ENCODE measurements around the gene IL12RB1. TPM values are rescaled to one million over a fixed set of nuclear protein-coding genes. Genes with fewer than 3 reads are reported as not detected.

Gene IL12RB1
- total and polyA plus RNA-seq, 8 donors: 0.18 to 9.3 (median 0.77) TPM; not detected in 4

Other genes with a start within 250 kb of the IL12RB1 start
- 10 to 100 TPM in 2 of 5 donors, 1 to 10 TPM in 2, under 1 TPM in 1; 0.89 to 50.2 (median 3.9) TPM for gene JAK3, start 239.0 kb downstream of the IL12RB1 start, total RNA-seq
- gene JAK3, start 239.0 kb downstream of the IL12RB1 start, polyA plus RNA-seq: 1 to 10 TPM; 2.3 to 3.2 (median 2.6) TPM
- gene RPL18A, start 227.0 kb downstream of the IL12RB1 start, total RNA-seq: 1,000 to 10,000 TPM in 3 of 5 donors, 100 to 1,000 TPM in 2; 854 to 1,923 (median 1,089) TPM
- gene RPL18A, start 227.0 kb downstream of the IL12RB1 start, polyA plus RNA-seq: 1,000 to 10,000 TPM; 3,674 to 4,061 (median 3,993) TPM
- 100 to 1,000 TPM in 2 of 5 donors, 10 to 100 TPM in 1, 1 to 10 TPM in 1, not detected in 1; 4.0 to 116 (median 70.7) TPM for gene SLC5A5, start 215.0 kb downstream of the IL12RB1 start, total RNA-seq
- 10 to 100 TPM in 1 of 3 donors, 1 to 10 TPM in 2; 1.3 to 19.7 (median 1.4) TPM for gene SLC5A5, start 215.0 kb downstream of the IL12RB1 start, polyA plus RNA-seq
- gene CCDC124, start 153.9 kb downstream of the IL12RB1 start, total RNA-seq: 10 to 100 TPM; 15.8 to 98.7 (median 68.7) TPM
- 100 to 1,000 TPM; 107 to 149 (median 124) TPM for gene CCDC124, start 153.9 kb downstream of the IL12RB1 start, polyA plus RNA-seq
- not detected for gene KCNN1, start 119.8 kb downstream of the IL12RB1 start, total RNA-seq
- under 1 TPM in 2 of 3 donors, not detected in 1; 0.23 to 0.46 TPM for gene KCNN1, start 119.8 kb downstream of the IL12RB1 start, polyA plus RNA-seq
- gene ARRDC2, start 78.8 kb downstream of the IL12RB1 start, total RNA-seq: 100 to 1,000 TPM in 1 of 5 donors, 10 to 100 TPM in 4; 19.8 to 130 (median 60.8) TPM
- gene ARRDC2, start 78.8 kb downstream of the IL12RB1 start, polyA plus RNA-seq: 10 to 100 TPM; 31.4 to 34.1 (median 32.7) TPM
- gene MAST3, start 10.8 kb upstream of the IL12RB1 start, total RNA-seq: 10 to 100 TPM in 3 of 5 donors, 1 to 10 TPM in 2; 1.7 to 29.0 (median 10.7) TPM
- gene MAST3, start 10.8 kb upstream of the IL12RB1 start, polyA plus RNA-seq: 1 to 10 TPM; 1.8 to 4.0 (median 1.9) TPM
- gene PIK3R2, start 66.2 kb upstream of the IL12RB1 start, total RNA-seq: 100 to 1,000 TPM in 1 of 5 donors, 10 to 100 TPM in 3, 1 to 10 TPM in 1; 6.6 to 490 (median 22.2) TPM
- gene PIK3R2, start 66.2 kb upstream of the IL12RB1 start, polyA plus RNA-seq: 1 to 10 TPM; 2.0 to 5.5 (median 2.6) TPM
- gene IFI30, start 86.9 kb upstream of the IL12RB1 start, total RNA-seq: 100 to 1,000 TPM in 1 of 5 donors, 10 to 100 TPM in 3, not detected in 1; 37.3 to 199 (median 43.9) TPM
- 100 to 1,000 TPM in 1 of 3 donors, 10 to 100 TPM in 2; 53.2 to 103 (median 82.9) TPM for gene IFI30, start 86.9 kb upstream of the IL12RB1 start, polyA plus RNA-seq
- gene MPV17L2, start 106.3 kb upstream of the IL12RB1 start, total RNA-seq: 100 to 1,000 TPM in 1 of 5 donors, 10 to 100 TPM in 2, 1 to 10 TPM in 2; 5.9 to 200 (median 13.0) TPM
- gene MPV17L2, start 106.3 kb upstream of the IL12RB1 start, polyA plus RNA-seq: 10 to 100 TPM; 11.6 to 15.4 (median 13.3) TPM
- gene RAB3A, start 117.1 kb upstream of the IL12RB1 start, total RNA-seq: 1 to 10 TPM in 3 of 5 donors, under 1 TPM in 1, not detected in 1; 0.87 to 2.2 (median 1.7) TPM
- 1 to 10 TPM; 1.4 to 2.2 (median 2.0) TPM for gene RAB3A, start 117.1 kb upstream of the IL12RB1 start, polyA plus RNA-seq
- gene PDE4C, start 139.5 kb upstream of the IL12RB1 start, total RNA-seq: 10 to 100 TPM in 3 of 5 donors, 1 to 10 TPM in 1, under 1 TPM in 1; 0.87 to 25.4 (median 11.4) TPM
- under 1 TPM in 1 of 3 donors, not detected in 2; 0.95 TPM for gene PDE4C, start 139.5 kb upstream of the IL12RB1 start, polyA plus RNA-seq
- gene IQCN, start 187.5 kb upstream of the IL12RB1 start, total RNA-seq: 10 to 100 TPM in 1 of 5 donors, 1 to 10 TPM in 3, not detected in 1; 2.4 to 35.7 (median 4.0) TPM
- 1 to 10 TPM; 1.4 to 2.7 (median 2.6) TPM for gene IQCN, start 187.5 kb upstream of the IL12RB1 start, polyA plus RNA-seq
- 1,000 to 10,000 TPM in 2 of 5 donors, 100 to 1,000 TPM in 3; 118 to 1,659 (median 737) TPM for gene JUND, start 194.7 kb upstream of the IL12RB1 start, total RNA-seq
- 100 to 1,000 TPM in 2 of 3 donors, 10 to 100 TPM in 1; 78.6 to 272 (median 102) TPM for gene JUND, start 194.7 kb upstream of the IL12RB1 start, polyA plus RNA-seq
- 100 to 1,000 TPM in 2 of 5 donors, 10 to 100 TPM in 3; 24.1 to 185 (median 98.6) TPM for gene LSM4, start 236.1 kb upstream of the IL12RB1 start, total RNA-seq
- 100 to 1,000 TPM; 114 to 181 (median 173) TPM for gene LSM4, start 236.1 kb upstream of the IL12RB1 start, polyA plus RNA-seq

All from stomach (tissue), 8 donors.